ENCODE measurements around the gene KRTAP10-10.
"Not testable (repeated sequence)": the region's sequence is repeated elsewhere in the genome, so short reads cannot be mapped to it uniquely, and the experiment has no call there.

KRTAP10-10 gene, protein sequence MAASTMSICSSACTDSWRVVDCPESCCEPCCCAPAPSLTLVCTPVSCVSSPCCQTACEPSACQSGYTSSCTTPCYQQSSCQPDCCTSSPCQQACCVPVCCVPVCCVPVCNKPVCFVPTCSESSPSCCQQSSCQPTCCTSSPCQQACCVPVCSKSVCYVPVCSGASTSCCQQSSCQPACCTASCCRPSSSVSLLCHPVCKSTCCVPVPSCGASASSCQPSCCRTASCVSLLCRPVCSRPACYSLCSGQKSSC

DNA sequence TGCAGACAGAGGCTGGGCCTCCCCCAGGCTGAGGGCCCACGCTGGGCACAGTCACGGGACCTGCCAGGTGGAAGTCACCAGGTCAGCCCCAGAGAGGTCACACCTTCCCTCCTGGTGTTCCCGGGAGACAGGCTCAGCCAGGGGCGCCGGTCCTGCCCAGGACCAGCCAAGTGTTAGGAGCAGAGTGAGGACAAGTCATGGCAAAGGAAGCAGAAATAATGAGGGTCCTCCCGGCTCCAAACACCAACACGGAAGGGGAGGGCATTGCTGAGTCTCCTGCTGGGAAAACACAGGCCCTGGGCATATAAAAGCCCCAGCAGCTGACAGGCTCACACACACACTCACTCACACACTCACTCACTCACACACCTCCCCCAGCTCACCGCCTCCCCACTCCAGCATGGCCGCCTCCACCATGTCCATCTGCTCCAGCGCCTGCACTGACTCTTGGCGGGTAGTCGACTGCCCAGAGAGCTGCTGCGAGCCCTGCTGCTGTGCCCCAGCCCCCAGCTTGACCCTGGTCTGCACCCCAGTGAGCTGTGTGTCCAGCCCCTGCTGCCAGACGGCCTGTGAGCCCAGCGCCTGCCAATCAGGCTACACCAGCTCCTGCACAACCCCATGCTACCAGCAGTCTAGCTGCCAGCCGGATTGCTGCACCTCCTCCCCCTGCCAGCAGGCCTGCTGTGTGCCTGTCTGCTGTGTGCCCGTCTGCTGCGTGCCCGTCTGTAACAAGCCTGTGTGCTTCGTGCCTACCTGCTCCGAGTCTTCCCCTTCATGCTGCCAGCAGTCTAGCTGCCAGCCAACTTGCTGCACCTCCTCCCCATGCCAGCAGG lies at the start of gene KRTAP10-10:
Gene KRTAP10-10, plus strand, starts transcription at position 339 of the 833 bp plus-strand sequence. Its CDS starts 62 bp downstream, at position 401.
- H3K4me3 ChIP-seq (ENCODE audit: low read depth, low read length) = no peak within 1 kb of the TSS
- TF ChIP-seq CTCF (IDR thresholded peaks at IDR 0.05; ENCODE audit: borderline replicate concordance, insufficient read depth, low read depth, low read length) = no peak

GRCh38 chr21:44589094-44589493 lies 48.1 kb upstream of the KRTAP10-10 start:
- TF ChIP-seq CTCF (IDR thresholded peaks at IDR 0.05; ENCODE audit: borderline replicate concordance, insufficient read depth, low read depth, low read length) = no peak
- no peak overlapping the region for H3K4me3 ChIP-seq (ENCODE audit: low read depth, low read length)

GRCh38 chr21:44589586-44590305 lies 47.4 kb upstream of the KRTAP10-10 start:
- no peak for TF ChIP-seq CTCF (IDR thresholded peaks at IDR 0.05; ENCODE audit: borderline replicate concordance, insufficient read depth, low read depth, low read length)
- H3K4me3 ChIP-seq (ENCODE audit: low read depth, low read length) = no peak overlapping the region

- H3K4me3 ChIP-seq (ENCODE audit: low read depth, low read length) = no peak overlapping the region
- TF ChIP-seq CTCF (IDR thresholded peaks at IDR 0.05; ENCODE audit: borderline replicate concordance, insufficient read depth, low read depth, low read length) = no peak
Observed at GRCh38 chr21:44590311-44590721, 46.8 kb upstream of the KRTAP10-10 start.

GRCh38 chr21:44590897-44591800 lies 46.0 kb upstream of the KRTAP10-10 start:
- not testable (repeated sequence) for H3K4me3 ChIP-seq (ENCODE audit: low read depth, low read length)

GRCh38 chr21:44591801-44592130 lies 45.4 kb upstream of the KRTAP10-10 start:
- not testable (repeated sequence) for H3K4me3 ChIP-seq (ENCODE audit: low read depth, low read length)

- TF ChIP-seq CTCF (IDR thresholded peaks at IDR 0.05; ENCODE audit: borderline replicate concordance, insufficient read depth, low read depth, low read length) = no peak
- no peak within 1 kb of the TSS for H3K4me3 ChIP-seq (ENCODE audit: low read depth, low read length)
Observed at GRCh38 chr21:44592446-44593311, 44.5 kb upstream of the KRTAP10-10 start, which contains the start of gene KRTAP10-6. Gene KRTAP10-6, minus strand, starts transcription at chr21:44592505. Its CDS starts 21 bp downstream, at chr21:44592484.

All from GM12875 (cell line).